Upper lobe of right lung (tissue), 1 donor: ENCODE results near the gene INIP. TPM values are rescaled to one million over a fixed set of nuclear protein-coding genes. Genes with fewer than 3 reads are reported as not detected.

Experiments used
- total RNA-seq: library from RNA; stranded (reverse); fragmentation: NEBNext Ultra II Directional; extraction: Animal tissue kit (Norgen Biotek cat#: 25700); gene quantifications from one replicate; pipeline ENCODE4 v1.2.1, GENCODE V29; 2021
- donor health status: DM: no; HTN: yes; CAD: no; lungs with severe emphysema.

The INIP gene
- total RNA-seq, 1 donor from 2014 or later, result 22.7 TPM

Other genes starting within 250 kb of the INIP start
- 14.2 TPM for gene KIAA1958, start 231.3 kb downstream of the INIP start, total RNA-seq
- gene SNX30, start 32.6 kb upstream of the INIP start, total RNA-seq, result 76.3 TPM
- gene SLC46A2, start 172.8 kb upstream of the INIP start, total RNA-seq, result 17.0 TPM